Neural cell (in vitro differentiated cells): ENCODE data around the gene SLC5A5.

Experiments used
- EP300 ChIP-seq: fragments of 450-650 bp; conservative IDR thresholded peaks from 2 replicates; pipeline ENCODE4 v1.6.1; 2014; ENCODE audit warnings: antibody characterized with exemption, mild to moderate bottlenecking, moderate library complexity; ENCODE audit not compliant: poor library complexity, severe bottlenecking
- EZH2 ChIP-seq: fragments of 200-600, 300-800 bp; shearing (Covaris generic), sonication (generic); IDR thresholded peaks from 2 replicates; pipeline ENCODE4 v1.6.1; 2014; ENCODE audit warnings: antibody characterized with exemption, low read length, borderline replicate concordance, mild to moderate bottlenecking; ENCODE audit not compliant: insufficient read depth, poor library complexity, severe bottlenecking
- SMC3 ChIP-seq: fragments of 450-650 bp; conservative IDR thresholded peaks from 2 replicates; pipeline ENCODE4 v1.6.1; 2014; ENCODE audit warnings: antibody characterized with exemption, mild to moderate bottlenecking, moderate library complexity; ENCODE audit not compliant: poor library complexity
- TF ChIP-seq, protein P1 (sequence below): fragments of 450-650 bp; IDR thresholded peaks from 2 replicates; pipeline ENCODE4 v1.5.1; 2014; ENCODE audit warnings: antibody characterized with exemption, mild to moderate bottlenecking, moderate library complexity; ENCODE audit not compliant: poor library complexity, severe bottlenecking

DNA sequence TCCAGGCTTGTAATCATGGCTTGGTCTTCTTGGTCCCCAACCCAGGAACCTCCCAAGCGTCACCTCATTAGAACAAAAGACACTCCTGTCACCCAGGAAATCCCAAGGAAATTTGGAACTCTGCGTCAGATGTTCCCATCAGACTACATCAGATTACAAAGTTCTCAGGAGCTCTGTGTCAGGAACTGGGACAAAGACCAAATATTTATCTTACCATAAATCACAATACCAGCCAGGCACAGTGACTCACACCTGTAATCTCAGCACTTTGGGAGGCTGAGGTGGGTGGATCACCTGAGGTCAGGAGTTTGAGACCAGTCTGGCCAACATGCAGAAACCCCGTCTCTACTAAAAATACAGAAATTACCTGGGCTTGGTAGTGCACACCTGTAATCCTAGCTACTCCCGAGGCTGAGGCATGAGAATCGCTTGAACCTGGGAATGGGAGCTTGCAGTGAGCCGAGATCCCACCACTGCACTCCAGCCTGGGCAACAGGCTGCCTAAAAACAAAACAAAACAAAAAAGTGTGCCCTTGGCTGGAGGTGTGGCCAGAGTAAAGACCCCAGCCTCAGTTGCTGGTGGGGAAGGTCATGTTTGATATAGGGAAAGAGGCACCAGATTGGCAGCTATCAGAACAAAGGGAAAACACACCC lies 44.3 kb downstream of the SLC5A5 start:
- TF ChIP-seq SMC3, result no peak
- TF ChIP-seq, protein P1, sequence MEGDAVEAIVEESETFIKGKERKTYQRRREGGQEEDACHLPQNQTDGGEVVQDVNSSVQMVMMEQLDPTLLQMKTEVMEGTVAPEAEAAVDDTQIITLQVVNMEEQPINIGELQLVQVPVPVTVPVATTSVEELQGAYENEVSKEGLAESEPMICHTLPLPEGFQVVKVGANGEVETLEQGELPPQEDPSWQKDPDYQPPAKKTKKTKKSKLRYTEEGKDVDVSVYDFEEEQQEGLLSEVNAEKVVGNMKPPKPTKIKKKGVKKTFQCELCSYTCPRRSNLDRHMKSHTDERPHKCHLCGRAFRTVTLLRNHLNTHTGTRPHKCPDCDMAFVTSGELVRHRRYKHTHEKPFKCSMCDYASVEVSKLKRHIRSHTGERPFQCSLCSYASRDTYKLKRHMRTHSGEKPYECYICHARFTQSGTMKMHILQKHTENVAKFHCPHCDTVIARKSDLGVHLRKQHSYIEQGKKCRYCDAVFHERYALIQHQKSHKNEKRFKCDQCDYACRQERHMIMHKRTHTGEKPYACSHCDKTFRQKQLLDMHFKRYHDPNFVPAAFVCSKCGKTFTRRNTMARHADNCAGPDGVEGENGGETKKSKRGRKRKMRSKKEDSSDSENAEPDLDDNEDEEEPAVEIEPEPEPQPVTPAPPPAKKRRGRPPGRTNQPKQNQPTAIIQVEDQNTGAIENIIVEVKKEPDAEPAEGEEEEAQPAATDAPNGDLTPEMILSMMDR, result no peak
- TF ChIP-seq EZH2, result no peak
- no peak for TF ChIP-seq EP300
